ENCODE results near the gene ATG7. TPM values are rescaled to one million over a fixed set of nuclear protein-coding genes. Genes with fewer than 3 reads are reported as not detected.

Gene ATG7
- total RNA-seq, 2 experiments from 2014 or later = 21.7 to 28.4 TPM

GRCh38 chr3:11558002-11558401, 285.8 kb downstream of the ATG7 start:
- Histone ChIP-seq H4K20me1 (ENCODE audit: insufficient read depth, low read length) (no peaks in the 10 kb centered on the region), H3K27ac (ENCODE audit: low read depth, low read length, poor library complexity, severe bottlenecking) (no peak overlapping the region), H3K4me2 (ENCODE audit: low read length) (no peak overlapping the region; the same call in 1 of the 2 replicates), H3K9me3 (ENCODE audit: low read length) (no peaks in the 10 kb centered on the region), H3K4me1 (ENCODE audit: insufficient read depth, low read length, poor library complexity, severe bottlenecking) (no peaks in the 10 kb centered on the region), H3K9me2 (ENCODE audit: insufficient read depth, low read length) (no peaks in the 10 kb centered on the region), H2AFZ (ENCODE audit: low read length) (no peak overlapping the region), H3K79me2 (ENCODE audit: insufficient read depth, low read depth, low read length) (no peaks in the 10 kb centered on the region), H3K4me3 (ENCODE audit: low read depth, low read length, poor library complexity, severe bottlenecking) (no peak overlapping the region), H3K36me3 (ENCODE audit: insufficient read depth, low read length) (peaks cover 65% of the 10 kb centered on the region)
- TSS peak; percentile 71 for BruUV-seq (replicated peaks)
- no peak for TF ChIP-seq EZH2phosphoT487 (IDR thresholded peaks at IDR 0.05; ENCODE audit: borderline replicate concordance, low read depth, low read length)
- no peak for TF ChIP-seq CTCF (conservative IDR thresholded peaks at IDR 0.05; ENCODE audit: low read length)
- ChIA-PET CTCF (ENCODE audit: unreplicated experiment) (no interaction called here), POLR2A (interaction anchor here (0.6 kb wide), 1 partner anchor 80 kb away, joined by 5 read pairs; no protein-coding TSS in a partner anchor)
- DNase-seq (ENCODE audit: low spot score) = no peak
- intact Hi-C loops (cut with micrococcal nuclease; ENCODE audit: unreplicated experiment) = loop anchor here (2.0 kb wide), 1 partner anchor 85 kb away; the partner anchor contains the start of gene VGLL4

GRCh38 chr3:11558411-11558903, 286.3 kb downstream of the ATG7 start:
- Histone ChIP-seq H3K4me3 (ENCODE audit: low read depth, low read length, poor library complexity, severe bottlenecking) (no peak overlapping the region), H2AFZ (ENCODE audit: low read length) (no peak overlapping the region), H3K4me1 (ENCODE audit: insufficient read depth, low read length, poor library complexity, severe bottlenecking) (no peaks in the 10 kb centered on the region), H3K79me2 (ENCODE audit: insufficient read depth, low read depth, low read length) (no peaks in the 10 kb centered on the region), H3K9me3 (ENCODE audit: low read length) (no peaks in the 10 kb centered on the region), H3K36me3 (ENCODE audit: insufficient read depth, low read length) (peaks cover 69% of the 10 kb centered on the region), H4K20me1 (ENCODE audit: insufficient read depth, low read length) (no peaks in the 10 kb centered on the region), H3K4me2 (ENCODE audit: low read length) (no peak overlapping the region; the same call in 1 of the 2 replicates), H3K27ac (ENCODE audit: low read depth, low read length, poor library complexity, severe bottlenecking) (no peak overlapping the region), H3K9me2 (ENCODE audit: insufficient read depth, low read length) (no peaks in the 10 kb centered on the region)
- intact Hi-C loops (cut with micrococcal nuclease; ENCODE audit: unreplicated experiment) = loop anchor here (2.0 kb wide), 1 partner anchor 84 kb away; the partner anchor contains the start of gene VGLL4
- TF ChIP-seq EZH2phosphoT487 (IDR thresholded peaks at IDR 0.05; ENCODE audit: borderline replicate concordance, low read depth, low read length) (no peak), CTCF (conservative IDR thresholded peaks at IDR 0.05; ENCODE audit: low read length) (no peak)
- no peak for DNase-seq (ENCODE audit: low spot score)
- POLR2A ChIA-PET = interaction anchor here (0.6 kb wide), 2 partner anchors 45 to 80 kb away, joined by 3 to 5 read pairs; no protein-coding TSS in a partner anchor
- no TSS peak for BruUV-seq (replicated peaks)
- CTCF ChIA-PET (ENCODE audit: unreplicated experiment) = no interaction called here

Measured in OCI-LY7 (cell line).